ENCODE data around the gene KRTAP5-7. TPM values are rescaled to one million over a fixed set of nuclear protein-coding genes. Genes with fewer than 3 reads are reported as not detected.

The KRTAP5-7 gene
- total RNA-seq, 1 donor from 2014 or later: not detected

DNA sequence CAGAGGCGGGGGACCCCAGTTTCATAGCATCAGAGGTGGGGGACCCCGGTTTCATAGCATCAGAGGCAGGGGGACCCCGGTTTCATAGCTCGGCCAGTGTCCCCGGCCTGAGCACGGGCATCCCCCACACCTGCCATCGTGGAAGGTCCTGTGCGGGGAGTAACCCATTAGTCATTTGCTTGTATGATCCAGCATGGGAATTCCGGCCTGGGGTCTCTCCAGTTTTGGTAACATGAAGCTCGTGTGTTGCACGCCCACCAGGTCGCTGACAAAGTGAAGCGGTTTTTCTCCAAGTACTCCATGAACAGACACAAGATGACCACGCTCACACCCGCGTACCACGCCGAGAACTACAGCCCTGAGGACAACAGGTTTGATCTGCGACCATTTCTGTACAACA is 29.0 kb upstream of the KRTAP5-7 start:
- Histone ChIP-seq H3F3A (ENCODE audit: low read depth) (no peaks in the 10 kb centered on the region), H3K27ac (no peak overlapping the region), H3K4me1 (no peaks in the 10 kb centered on the region), H3K27me3 (no peaks in the 10 kb centered on the region), H4K20me1 (ENCODE audit: low read depth) (no peaks in the 10 kb centered on the region), H3K9me3 (ENCODE audit: low read depth) (no peaks in the 10 kb centered on the region), H3K4me2 (no peak overlapping the region), H2AFZ (replicated peaks) (no peak overlapping the region), H3K36me3 (no peaks in the 10 kb centered on the region), H3K9ac (no peak overlapping the region), H3K79me2 (ENCODE audit: low read depth) (no peaks in the 10 kb centered on the region), H3K4me3 (no peak overlapping the region)
- H3K9me3 Mint-ChIP-seq: no peaks in the 10 kb centered on the region
- H3K36me3 Mint-ChIP-seq: peaks cover 22% of the 10 kb centered on the region
- no peak for DNase-seq (ENCODE audit: low spot score)
- H3K4me3 Mint-ChIP-seq: no peak overlapping the region
- H3K4me1 Mint-ChIP-seq: no peaks in the 10 kb centered on the region
- no peak overlapping the region for H3K27ac Mint-ChIP-seq
- H3K27me3 Mint-ChIP-seq (ENCODE audit: insufficient read depth, low read depth): peaks cover 5% of the 10 kb centered on the region
- TF ChIP-seq, protein P1, sequence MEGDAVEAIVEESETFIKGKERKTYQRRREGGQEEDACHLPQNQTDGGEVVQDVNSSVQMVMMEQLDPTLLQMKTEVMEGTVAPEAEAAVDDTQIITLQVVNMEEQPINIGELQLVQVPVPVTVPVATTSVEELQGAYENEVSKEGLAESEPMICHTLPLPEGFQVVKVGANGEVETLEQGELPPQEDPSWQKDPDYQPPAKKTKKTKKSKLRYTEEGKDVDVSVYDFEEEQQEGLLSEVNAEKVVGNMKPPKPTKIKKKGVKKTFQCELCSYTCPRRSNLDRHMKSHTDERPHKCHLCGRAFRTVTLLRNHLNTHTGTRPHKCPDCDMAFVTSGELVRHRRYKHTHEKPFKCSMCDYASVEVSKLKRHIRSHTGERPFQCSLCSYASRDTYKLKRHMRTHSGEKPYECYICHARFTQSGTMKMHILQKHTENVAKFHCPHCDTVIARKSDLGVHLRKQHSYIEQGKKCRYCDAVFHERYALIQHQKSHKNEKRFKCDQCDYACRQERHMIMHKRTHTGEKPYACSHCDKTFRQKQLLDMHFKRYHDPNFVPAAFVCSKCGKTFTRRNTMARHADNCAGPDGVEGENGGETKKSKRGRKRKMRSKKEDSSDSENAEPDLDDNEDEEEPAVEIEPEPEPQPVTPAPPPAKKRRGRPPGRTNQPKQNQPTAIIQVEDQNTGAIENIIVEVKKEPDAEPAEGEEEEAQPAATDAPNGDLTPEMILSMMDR (IDR thresholded peaks at IDR 0.05): no peak
- no peak for TF ChIP-seq EZH2phosphoT487 (IDR thresholded peaks at IDR 0.05)
- TF ChIP-seq EZH2 (IDR thresholded peaks at IDR 0.05): no peak

DNA sequence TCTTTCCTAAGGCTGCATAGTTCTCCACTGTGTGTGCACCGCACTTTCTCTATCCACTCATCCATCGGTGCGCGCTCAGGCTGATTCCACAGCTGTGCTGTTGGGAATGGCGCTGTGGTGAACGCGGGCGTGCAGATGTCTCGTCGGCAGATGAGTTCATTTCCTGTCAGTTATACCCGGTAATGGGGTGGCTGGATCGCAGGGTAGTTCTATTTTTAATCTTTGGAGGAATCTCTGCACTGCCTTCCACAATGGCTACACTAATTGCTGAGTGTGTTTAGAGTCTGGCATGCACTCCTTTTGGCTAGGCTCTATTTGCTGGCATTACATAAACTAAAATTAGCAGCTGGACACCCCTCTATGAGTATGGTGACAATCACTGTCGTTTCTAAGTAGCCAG is 27.9 kb upstream of the KRTAP5-7 start:
- no peak overlapping the region for H3K4me3 Mint-ChIP-seq
- Histone ChIP-seq H3K36me3 (no peaks in the 10 kb centered on the region), H3K79me2 (ENCODE audit: low read depth) (no peaks in the 10 kb centered on the region), H3K9ac (no peak overlapping the region), H2AFZ (replicated peaks) (no peak overlapping the region), H3K9me3 (ENCODE audit: low read depth) (no peaks in the 10 kb centered on the region), H3K27me3 (no peaks in the 10 kb centered on the region), H3K4me3 (no peak overlapping the region), H3F3A (ENCODE audit: low read depth) (no peaks in the 10 kb centered on the region), H3K4me1 (peaks cover 3% of the 10 kb centered on the region), H4K20me1 (ENCODE audit: low read depth) (no peaks in the 10 kb centered on the region), H3K27ac (no peak overlapping the region), H3K4me2 (no peak overlapping the region)
- H3K36me3 Mint-ChIP-seq: peaks cover 22% of the 10 kb centered on the region
- H3K9me3 Mint-ChIP-seq: no peaks in the 10 kb centered on the region
- TF ChIP-seq EZH2phosphoT487 (IDR thresholded peaks at IDR 0.05) (no peak), EZH2 (IDR thresholded peaks at IDR 0.05) (no peak)
- TF ChIP-seq, protein P1 (IDR thresholded peaks at IDR 0.05): no peak
- DNase-seq (ENCODE audit: low spot score): no peak
- peaks cover 5% of the 10 kb centered on the region for H3K4me1 Mint-ChIP-seq
- H3K27me3 Mint-ChIP-seq (ENCODE audit: insufficient read depth, low read depth): peaks cover 5% of the 10 kb centered on the region
- H3K27ac Mint-ChIP-seq: no peak overlapping the region

DNA sequence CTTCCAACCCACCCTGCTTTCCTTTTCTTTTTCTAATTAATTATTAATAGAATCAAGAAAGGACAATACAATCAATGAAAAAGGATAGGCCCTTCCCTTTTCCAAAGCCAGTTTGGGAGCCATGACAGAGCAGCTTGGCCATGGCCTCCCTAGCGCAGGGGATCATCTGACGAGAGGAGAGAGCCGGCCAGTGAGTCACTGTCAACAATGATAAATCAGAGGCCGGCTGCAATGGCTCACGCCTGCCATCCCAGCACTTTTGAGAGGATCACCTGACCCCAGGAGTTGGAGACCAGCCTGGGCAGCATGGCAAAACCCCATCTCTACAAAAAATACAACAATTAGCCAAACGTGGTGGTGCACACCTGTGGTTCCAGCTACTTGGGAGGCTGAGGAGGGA is 27.5 kb upstream of the KRTAP5-7 start:
- Histone ChIP-seq H3K9me3 (ENCODE audit: low read depth) (no peaks in the 10 kb centered on the region), H3K27ac (no peak overlapping the region), H3K36me3 (no peaks in the 10 kb centered on the region), H2AFZ (replicated peaks) (no peak overlapping the region), H3K27me3 (no peaks in the 10 kb centered on the region), H3F3A (ENCODE audit: low read depth) (no peaks in the 10 kb centered on the region), H4K20me1 (ENCODE audit: low read depth) (no peaks in the 10 kb centered on the region), H3K4me3 (no peak overlapping the region), H3K9ac (no peak overlapping the region), H3K4me1 (peaks cover 7% of the 10 kb centered on the region), H3K79me2 (ENCODE audit: low read depth) (no peaks in the 10 kb centered on the region), H3K4me2 (no peak overlapping the region)
- no peak overlapping the region for H3K4me3 Mint-ChIP-seq
- DNase-seq (ENCODE audit: low spot score): no peak
- TF ChIP-seq EZH2 (IDR thresholded peaks at IDR 0.05) (no peak), EZH2phosphoT487 (IDR thresholded peaks at IDR 0.05) (no peak)
- TF ChIP-seq, protein P1 (IDR thresholded peaks at IDR 0.05): no peak
- peaks cover 22% of the 10 kb centered on the region for H3K36me3 Mint-ChIP-seq
- H3K9me3 Mint-ChIP-seq: no peaks in the 10 kb centered on the region
- peaks cover 7% of the 10 kb centered on the region for H3K4me1 Mint-ChIP-seq
- H3K27me3 Mint-ChIP-seq (ENCODE audit: insufficient read depth, low read depth): peaks cover 5% of the 10 kb centered on the region
- no peak overlapping the region for H3K27ac Mint-ChIP-seq
